ENCODE results near the gene TPX2.

DNA sequence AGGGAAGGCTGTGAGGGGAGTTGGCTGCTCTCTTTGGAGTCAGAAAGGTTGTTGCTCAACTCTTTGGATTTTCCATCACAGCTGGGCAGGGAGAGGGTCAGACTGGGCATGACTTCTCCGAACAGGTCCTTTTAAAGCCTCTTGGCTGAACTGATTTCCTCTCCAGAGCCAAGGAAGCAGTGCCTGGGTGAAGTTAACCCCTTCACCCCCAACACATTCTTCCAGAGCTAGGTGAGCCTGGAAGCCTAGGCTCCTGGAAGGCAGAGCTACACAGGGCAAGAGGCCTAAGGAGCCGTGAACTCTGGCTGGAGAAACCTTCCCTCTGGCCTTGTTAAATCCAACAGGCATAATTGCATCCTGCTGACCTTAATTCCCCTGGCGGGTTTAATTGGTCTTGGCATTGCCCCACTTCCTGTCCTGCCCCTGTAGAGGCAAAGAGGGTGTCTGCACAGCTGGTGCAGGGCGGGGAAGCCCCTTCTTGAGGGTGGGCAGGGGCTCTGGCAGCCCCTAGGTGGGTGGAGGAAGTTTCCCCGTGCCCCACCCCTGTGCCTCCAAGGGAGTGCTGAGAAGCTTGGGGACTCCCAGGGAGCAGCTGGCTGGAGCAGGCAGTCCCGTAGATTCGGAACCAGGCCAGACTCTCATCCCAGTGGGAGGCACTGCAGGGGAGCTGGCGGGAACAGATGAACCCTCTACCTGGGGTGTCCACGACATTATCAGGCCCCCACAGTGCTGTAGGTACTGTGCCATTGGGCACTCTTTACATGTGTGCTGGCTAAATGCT is 76.5 kb downstream of the TPX2 start:
- TF ChIP-seq, protein P1, sequence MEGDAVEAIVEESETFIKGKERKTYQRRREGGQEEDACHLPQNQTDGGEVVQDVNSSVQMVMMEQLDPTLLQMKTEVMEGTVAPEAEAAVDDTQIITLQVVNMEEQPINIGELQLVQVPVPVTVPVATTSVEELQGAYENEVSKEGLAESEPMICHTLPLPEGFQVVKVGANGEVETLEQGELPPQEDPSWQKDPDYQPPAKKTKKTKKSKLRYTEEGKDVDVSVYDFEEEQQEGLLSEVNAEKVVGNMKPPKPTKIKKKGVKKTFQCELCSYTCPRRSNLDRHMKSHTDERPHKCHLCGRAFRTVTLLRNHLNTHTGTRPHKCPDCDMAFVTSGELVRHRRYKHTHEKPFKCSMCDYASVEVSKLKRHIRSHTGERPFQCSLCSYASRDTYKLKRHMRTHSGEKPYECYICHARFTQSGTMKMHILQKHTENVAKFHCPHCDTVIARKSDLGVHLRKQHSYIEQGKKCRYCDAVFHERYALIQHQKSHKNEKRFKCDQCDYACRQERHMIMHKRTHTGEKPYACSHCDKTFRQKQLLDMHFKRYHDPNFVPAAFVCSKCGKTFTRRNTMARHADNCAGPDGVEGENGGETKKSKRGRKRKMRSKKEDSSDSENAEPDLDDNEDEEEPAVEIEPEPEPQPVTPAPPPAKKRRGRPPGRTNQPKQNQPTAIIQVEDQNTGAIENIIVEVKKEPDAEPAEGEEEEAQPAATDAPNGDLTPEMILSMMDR (IDR thresholded peaks at IDR 0.05) = no peak
- no peak for TF ChIP-seq POLR2A (IDR thresholded peaks at IDR 0.05)

Measured in lower leg skin (tissue), 3 donors.